DND-41 (cell line): ENCODE measurements around the gene ROGDI.

Experiments used
- ATAC-seq: fragments of 200-7000 bp; cut with Tn5 transposase; 3 replicates; pipeline ENCODE4 v1.9.1; 2021; ENCODE audit warnings: low read depth; ENCODE audit not compliant: insufficient read depth
- DNase-seq: peaks from one replicate; pipeline ENCODE4 v3.0.0-alpha.2; 2020
- H2AFZ ChIP-seq: 2 replicates; pipeline ENCODE4 v1.6.0; 2012; ENCODE audit warnings: low read depth, low read length
- H3K27ac ChIP-seq: 2 replicates; pipeline ENCODE4 v1.5.1; 2012; ENCODE audit warnings: low read length, inconsistent platforms
- H3K27me3 ChIP-seq: fragments of 200-600 bp; sonication (generic); 2 replicates; pipeline ENCODE4 v1.6.0; 2012; ENCODE audit warnings: low read length, mild to moderate bottlenecking, inconsistent platforms; ENCODE audit not compliant: insufficient read depth, poor library complexity
- H3K36me3 ChIP-seq: 2 replicates; pipeline ENCODE4 v1.5.1; 2012; ENCODE audit warnings: low read length, inconsistent platforms; ENCODE audit not compliant: insufficient read depth
- H3K4me1 ChIP-seq: 2 replicates; pipeline ENCODE4 v1.5.1; 2012; ENCODE audit warnings: mild to moderate bottlenecking, low read length; ENCODE audit not compliant: insufficient read depth
- H3K4me2 ChIP-seq: 2 replicates; pipeline ENCODE4 v1.6.0; 2012; ENCODE audit warnings: mild to moderate bottlenecking, moderate library complexity, low read length, inconsistent platforms; ENCODE audit not compliant: insufficient read depth
- H3K4me3 ChIP-seq, 2 experiments: fragments of 200-600 bp in 1 of 2; shearing (Covaris generic) in 1 of 2; 2 replicates each; pipeline ENCODE4 v1.5.1; 2012 to 2016; ENCODE audit warnings: inconsistent platforms in 2 of 2, low read length in 2 of 2, mild to moderate bottlenecking in 2 of 2, low read depth in 1 of 2, moderate library complexity in 1 of 2
- H3K79me2 ChIP-seq: 2 replicates; pipeline ENCODE4 v1.6.0; 2012; ENCODE audit warnings: low read length, inconsistent platforms; ENCODE audit not compliant: insufficient read depth
- H3K9ac ChIP-seq: 2 replicates; pipeline ENCODE4 v1.6.0; 2012; ENCODE audit warnings: low read depth, mild to moderate bottlenecking, inconsistent platforms, low read length, moderate library complexity
- H3K9me3 ChIP-seq: 2 replicates; pipeline ENCODE4 v1.5.1; 2012; ENCODE audit warnings: low read length, moderate library complexity, mild to moderate bottlenecking, inconsistent platforms; ENCODE audit not compliant: insufficient read depth, severe bottlenecking
- H4K20me1 ChIP-seq: 2 replicates; pipeline ENCODE4 v1.6.0; 2012; ENCODE audit warnings: low read length; ENCODE audit not compliant: insufficient read depth
- CTCF ChIP-seq: IDR thresholded peaks from 2 replicates; pipeline ENCODE4 v1.5.1; 2012; ENCODE audit warnings: borderline replicate concordance, low read length, moderate library complexity, mild to moderate bottlenecking; ENCODE audit not compliant: poor library complexity, severe bottlenecking; ENCODE audit errors: extremely low read depth
- EZH2 ChIP-seq: IDR thresholded peaks from 3 replicates; pipeline ENCODE4 v1.6.1; 2012; ENCODE audit warnings: borderline replicate concordance, low read depth, mild to moderate bottlenecking, moderate library complexity, low read length, inconsistent platforms; ENCODE audit not compliant: severe bottlenecking

ROGDI gene

GRCh38 chr16:4814542-4815173 is 12.2 kb upstream of the ROGDI start:
- no peak for DNase-seq

GRCh38 chr16:4814046-4814445 is 11.6 kb upstream of the ROGDI start:
- no peaks in the 10 kb centered on the region for H3K27me3 ChIP-seq
- H4K20me1 ChIP-seq = peaks cover 2% of the 10 kb centered on the region; the same call in 1 of the 2 replicates
- H3K4me3 ChIP-seq = no peak overlapping the region
- no peaks in the 10 kb centered on the region for H3K4me1 ChIP-seq
- peaks cover 76% of the 10 kb centered on the region for H3K36me3 ChIP-seq
- H2AFZ ChIP-seq = no peak overlapping the region
- H3K4me2 ChIP-seq = no peak overlapping the region
- DNase-seq (no peak), ATAC-seq (no peak)
- H3K27ac ChIP-seq = no peak overlapping the region
- TF ChIP-seq CTCF = no peak
- no peak for TF ChIP-seq EZH2
- no peaks in the 10 kb centered on the region for H3K79me2 ChIP-seq
- H3K9me3 ChIP-seq = no peaks in the 10 kb centered on the region
- H3K9ac ChIP-seq = no peak overlapping the region

More at GRCh38 chr16:4814542-4815173, 12.2 kb upstream of the ROGDI start:
- Histone ChIP-seq H4K20me1 (peaks cover 4% of the 10 kb centered on the region; the same call in 1 of the 2 replicates), H3K4me1 (no peaks in the 10 kb centered on the region), H3K9ac (no peak overlapping the region), H3K4me3 (no peak overlapping the region), H3K27ac (no peak overlapping the region), H3K9me3 (no peaks in the 10 kb centered on the region), H3K36me3 (peaks cover 75% of the 10 kb centered on the region), H3K4me2 (no peak overlapping the region), H3K79me2 (no peaks in the 10 kb centered on the region), H3K27me3 (no peaks in the 10 kb centered on the region), H2AFZ (no peak overlapping the region)
- no peak for ATAC-seq
- TF ChIP-seq CTCF (no peak), EZH2 (no peak)

GRCh38 chr16:4813251-4814003 is 11.0 kb upstream of the ROGDI start:
- Histone ChIP-seq H2AFZ (no peak overlapping the region), H3K36me3 (peaks cover 76% of the 10 kb centered on the region), H3K4me2 (no peak overlapping the region), H3K9me3 (no peaks in the 10 kb centered on the region), H3K4me1 (no peaks in the 10 kb centered on the region), H3K4me3 (no peak overlapping the region), H3K9ac (no peak overlapping the region), H3K79me2 (no peaks in the 10 kb centered on the region), H3K27ac (no peak overlapping the region), H3K27me3 (no peaks in the 10 kb centered on the region), H4K20me1 (peaks cover 2% of the 10 kb centered on the region; the same call in 1 of the 2 replicates)
- DNase-seq (no peak), ATAC-seq (no peak)
- TF ChIP-seq EZH2 (no peak), CTCF (no peak)
